IPS-20b (cell line): Measurements from ENCODE around the gene TBCD.
"Not testable (repeated sequence)": the region's sequence is repeated elsewhere in the genome, so short reads cannot be mapped to it uniquely, and the experiment has no call there.

Experiments
- H3K27ac ChIP-seq: one replicate; pipeline ENCODE4 v1.5.1; 2013; ENCODE audit warnings: low read length
- H3K27me3 ChIP-seq: 2 replicates; pipeline ENCODE4 v1.6.1; 2013; ENCODE audit warnings: mild to moderate bottlenecking, low read length, inconsistent platforms; ENCODE audit not compliant: insufficient read depth
- H3K36me3 ChIP-seq: 2 replicates; pipeline ENCODE4 v1.6.1; 2013; ENCODE audit warnings: low read depth, mild to moderate bottlenecking, inconsistent platforms, low read length, moderate library complexity; ENCODE audit not compliant: insufficient read depth
- H3K4me1 ChIP-seq: 2 replicates; pipeline ENCODE4 v1.6.1; 2013; ENCODE audit warnings: mild to moderate bottlenecking, control low read depth, inconsistent platforms, low read length, moderate library complexity; ENCODE audit not compliant: insufficient read depth
- H3K4me3 ChIP-seq: 2 replicates; pipeline ENCODE4 v1.5.1; 2013; ENCODE audit warnings: mild to moderate bottlenecking, low read length, inconsistent platforms
- H3K9ac ChIP-seq: 2 replicates; pipeline ENCODE4 v1.6.1; 2013; ENCODE audit warnings: low read depth, mild to moderate bottlenecking, inconsistent platforms, low read length, moderate library complexity
- H3K9me3 ChIP-seq: 2 replicates; pipeline ENCODE4 v1.6.1; 2013; ENCODE audit warnings: mild to moderate bottlenecking, low read depth, low read length, inconsistent platforms; ENCODE audit not compliant: insufficient read depth

TBCD gene

GRCh38 chr17:82955627-82956026 lies 203.8 kb downstream of the TBCD start:
- not testable (repeated sequence) for H3K4me3 ChIP-seq, H3K27me3 ChIP-seq, H3K4me1 ChIP-seq, H3K36me3 ChIP-seq, H3K27ac ChIP-seq, H3K9ac ChIP-seq
- H3K9me3 ChIP-seq = peaks cover 54% of the 10 kb centered on the region

DNA sequence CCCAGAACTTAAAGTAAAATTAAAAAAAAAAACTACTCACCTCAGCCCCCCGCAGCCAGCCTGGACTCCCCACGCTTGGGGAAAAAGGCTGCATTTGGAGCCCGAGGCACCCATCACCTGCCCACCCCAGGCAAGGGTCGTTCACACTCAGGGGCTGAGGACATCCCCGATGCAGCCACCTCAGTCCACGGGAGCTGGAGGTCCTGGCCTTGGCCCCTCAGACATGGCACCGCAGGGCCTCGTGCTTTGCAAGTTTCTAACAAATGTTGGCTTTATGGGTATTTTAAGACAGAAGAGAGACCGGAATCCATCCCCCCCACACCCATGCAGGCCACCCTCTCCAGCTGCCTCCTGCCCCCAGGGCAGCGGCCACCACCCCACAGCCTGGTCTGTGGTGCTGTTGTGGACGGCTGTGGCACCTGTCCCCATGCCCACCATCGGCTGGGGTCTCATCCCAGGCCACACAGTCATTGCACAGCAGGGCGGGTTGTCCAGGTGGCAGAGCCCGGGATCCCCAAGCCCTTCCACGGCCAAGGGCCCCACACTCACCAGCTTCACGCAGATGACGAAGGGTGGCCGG lies 204.4 kb downstream of the TBCD start:
- peaks cover 48% of the 10 kb centered on the region for H3K9me3 ChIP-seq
- H3K4me1 ChIP-seq = no peaks in the 10 kb centered on the region
- no peak overlapping the region for H3K27ac ChIP-seq
- H3K27me3 ChIP-seq = no peaks in the 10 kb centered on the region
- H3K9ac ChIP-seq = no peak overlapping the region
- H3K4me3 ChIP-seq = no peak overlapping the region
- no peaks in the 10 kb centered on the region for H3K36me3 ChIP-seq

- Histone ChIP-seq H3K4me1 (no peaks in the 10 kb centered on the region), H3K4me3 (no peak overlapping the region), H3K36me3 (no peaks in the 10 kb centered on the region), H3K27ac (no peak overlapping the region), H3K9ac (no peak overlapping the region), H3K27me3 (no peaks in the 10 kb centered on the region), H3K9me3 (peaks cover 41% of the 10 kb centered on the region)
These were observed 205.0 kb downstream of the TBCD start for GRCh38 chr17:82956726-82957468.

GRCh38 chr17:82957469-82957795 lies 205.6 kb downstream of the TBCD start:
- H3K27ac ChIP-seq = no peak overlapping the region
- no peaks in the 10 kb centered on the region for H3K27me3 ChIP-seq
- H3K9me3 ChIP-seq = peaks cover 36% of the 10 kb centered on the region
- no peaks in the 10 kb centered on the region for H3K36me3 ChIP-seq
- no peak overlapping the region for H3K9ac ChIP-seq
- H3K4me1 ChIP-seq = no peaks in the 10 kb centered on the region
- no peak overlapping the region for H3K4me3 ChIP-seq

DNA sequence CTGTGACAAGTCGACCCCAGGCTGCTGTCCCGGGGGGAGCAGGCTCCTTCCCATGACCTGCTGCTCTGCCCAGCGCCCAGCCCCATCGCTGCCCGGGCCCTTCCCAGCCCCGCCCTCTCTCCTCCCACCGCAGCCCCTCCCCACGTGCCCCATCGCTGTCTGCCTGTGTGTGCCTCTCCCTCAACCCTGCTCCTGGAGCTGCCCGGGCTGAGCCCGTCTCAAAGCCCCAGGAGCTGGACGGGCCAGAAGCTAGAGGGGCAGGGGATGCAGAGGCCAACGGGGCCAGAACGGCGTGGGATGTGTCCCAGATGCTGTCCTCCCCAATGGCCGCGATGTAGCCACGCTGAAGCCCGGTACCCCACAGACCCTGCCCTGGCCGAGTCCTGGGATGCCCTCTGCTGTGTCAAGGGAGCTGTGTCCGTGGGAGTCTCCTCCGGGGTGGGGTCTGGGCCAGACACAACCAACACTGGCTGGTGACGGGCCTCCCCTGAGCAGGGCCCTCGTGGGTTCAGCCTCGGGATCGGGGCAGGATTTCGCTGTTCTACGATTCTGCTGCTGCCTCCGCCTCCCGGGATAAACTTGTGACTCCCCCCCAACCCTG lies 206.2 kb downstream of the TBCD start:
- Histone ChIP-seq H3K27ac (no peak overlapping the region), H3K36me3 (no peaks in the 10 kb centered on the region), H3K4me3 (no peak overlapping the region), H3K4me1 (no peaks in the 10 kb centered on the region), H3K27me3 (no peaks in the 10 kb centered on the region), H3K9ac (no peak overlapping the region), H3K9me3 (peaks cover 29% of the 10 kb centered on the region)

DNA sequence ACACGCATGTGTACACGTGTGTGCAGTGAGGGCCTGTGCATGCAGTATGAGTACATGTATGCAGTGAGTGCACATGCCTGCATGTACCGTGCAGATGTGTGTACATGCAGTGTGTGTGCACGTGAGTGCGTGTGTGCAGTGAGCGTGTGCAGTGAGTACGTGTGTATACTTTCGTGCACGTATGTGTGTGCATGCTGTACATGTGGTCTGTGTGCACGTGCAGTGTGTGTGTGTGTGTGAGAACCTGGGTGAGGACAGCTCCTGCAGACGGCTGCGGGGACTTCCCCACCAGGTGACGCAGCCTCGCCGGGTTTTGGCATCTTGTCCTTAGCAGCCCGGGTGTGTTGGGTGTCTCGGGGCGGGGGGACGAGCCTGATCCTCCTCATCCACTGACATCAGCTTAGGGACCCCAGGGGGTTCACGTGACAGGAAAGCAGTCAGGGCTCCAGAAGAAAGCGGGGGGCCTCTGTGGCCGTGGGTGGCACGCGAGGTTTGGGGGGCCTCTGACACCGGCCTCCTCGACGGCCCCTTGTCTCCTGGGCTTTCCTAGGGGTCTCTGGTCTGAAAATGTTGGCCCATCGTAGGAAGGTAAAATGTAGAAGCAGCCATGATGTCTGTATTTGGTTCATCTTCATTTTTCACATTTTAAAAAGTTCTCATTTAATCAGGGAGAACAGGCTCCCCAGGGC lies 207.5 kb downstream of the TBCD start:
- Histone ChIP-seq H3K4me1 (no peaks in the 10 kb centered on the region), H3K4me3 (no peak overlapping the region), H3K27me3 (no peaks in the 10 kb centered on the region), H3K36me3 (no peaks in the 10 kb centered on the region), H3K9ac (no peak overlapping the region), H3K27ac (no peak overlapping the region), H3K9me3 (peaks cover 18% of the 10 kb centered on the region)

GRCh38 chr17:82959990-82960418 lies 208.1 kb downstream of the TBCD start:
- no peaks in the 10 kb centered on the region for H3K4me1 ChIP-seq
- H3K27ac ChIP-seq = no peak overlapping the region
- peaks cover 14% of the 10 kb centered on the region for H3K9me3 ChIP-seq
- no peaks in the 10 kb centered on the region for H3K36me3 ChIP-seq
- no peak overlapping the region for H3K9ac ChIP-seq
- H3K4me3 ChIP-seq = no peak overlapping the region
- no peaks in the 10 kb centered on the region for H3K27me3 ChIP-seq

DNA sequence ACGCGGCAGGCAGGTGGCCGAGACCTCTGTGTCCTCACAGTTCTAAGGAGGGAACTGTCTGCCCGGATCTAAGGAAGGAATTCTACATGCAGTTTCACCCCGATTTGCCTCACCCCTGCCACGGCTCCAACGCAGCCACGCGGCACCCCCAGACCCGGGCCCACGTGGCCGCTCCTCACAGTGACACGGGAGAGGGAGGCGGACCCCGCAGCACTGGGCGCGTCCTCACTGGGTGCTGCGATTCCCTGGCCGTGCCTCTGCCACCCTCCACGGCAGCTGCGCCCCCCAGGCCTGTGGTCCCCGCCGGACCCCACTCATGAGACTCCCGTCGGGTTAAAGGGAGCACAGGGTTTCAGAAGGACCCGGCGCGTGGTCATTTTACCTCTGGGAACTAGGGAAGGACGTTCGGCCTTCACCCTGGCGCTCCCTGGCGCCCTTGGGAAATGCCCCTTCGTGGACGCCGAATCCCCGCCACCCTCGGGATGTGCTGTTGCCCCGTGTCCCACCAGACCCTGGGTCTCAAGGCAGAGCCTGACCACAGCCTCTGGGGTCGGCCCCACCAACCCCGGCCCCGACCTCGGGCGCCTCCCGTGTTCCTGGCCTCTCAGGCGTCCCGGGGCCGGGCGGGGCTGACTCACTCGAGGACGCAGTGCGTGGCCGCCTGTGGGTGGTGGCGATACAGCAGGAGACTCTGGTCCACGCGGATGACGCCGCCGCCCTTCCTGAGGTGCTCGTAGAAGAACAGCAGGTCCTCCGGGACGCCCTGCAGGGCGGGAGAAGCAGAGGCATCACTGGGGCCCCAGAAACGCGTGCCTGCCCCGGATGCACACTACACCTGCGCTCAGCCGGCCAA lies 208.8 kb downstream of the TBCD start:
- Histone ChIP-seq H3K9me3 (peaks cover 8% of the 10 kb centered on the region), H3K27me3 (no peaks in the 10 kb centered on the region), H3K9ac (no peak overlapping the region), H3K4me1 (no peaks in the 10 kb centered on the region), H3K27ac (no peak overlapping the region), H3K36me3 (no peaks in the 10 kb centered on the region), H3K4me3 (no peak overlapping the region)

DNA sequence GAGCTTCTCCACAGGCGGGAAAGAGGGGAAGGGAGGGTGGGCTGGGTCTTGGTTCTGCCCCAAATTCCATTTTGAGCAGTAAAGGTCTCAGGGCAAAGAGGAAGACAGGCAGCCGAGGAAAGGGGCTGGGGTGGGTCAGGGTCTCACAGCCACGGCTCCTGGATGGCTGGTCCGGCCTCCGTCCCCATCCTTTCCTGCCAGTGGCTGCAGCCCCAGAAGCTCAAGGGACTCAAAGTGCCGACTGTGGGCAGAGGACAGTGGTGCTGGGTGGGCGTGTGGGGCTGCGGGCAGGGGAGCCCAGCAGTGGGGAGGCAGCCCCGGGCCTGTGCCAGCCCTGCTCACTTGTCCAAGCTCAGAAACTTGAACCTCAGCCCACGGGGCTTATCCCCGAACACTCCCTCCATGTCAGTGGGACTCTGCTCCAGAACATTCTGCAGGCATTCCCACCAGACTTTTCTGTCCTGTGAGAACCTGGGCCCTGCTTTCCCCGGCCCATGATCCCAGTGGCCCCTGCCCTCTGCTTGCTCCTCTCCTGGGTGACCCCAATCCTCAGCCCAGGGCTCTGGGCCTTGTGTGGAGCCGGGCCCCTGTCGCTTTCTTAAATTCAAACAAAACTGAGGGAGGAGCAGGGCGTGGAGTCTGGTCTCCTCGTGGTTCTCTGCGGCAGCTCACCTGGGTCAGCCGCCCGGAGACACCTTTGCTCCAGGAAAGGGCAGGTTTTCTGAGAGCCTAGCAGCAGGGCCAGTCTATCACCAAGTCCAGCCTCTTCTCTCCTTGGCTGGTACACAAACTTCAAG lies 209.7 kb downstream of the TBCD start:
- no peak overlapping the region for H3K9ac ChIP-seq
- H3K9me3 ChIP-seq = no peaks in the 10 kb centered on the region; the same call in 1 of the 2 replicates
- no peaks in the 10 kb centered on the region for H3K4me1 ChIP-seq
- H3K36me3 ChIP-seq = no peaks in the 10 kb centered on the region
- H3K27ac ChIP-seq = no peak overlapping the region
- H3K27me3 ChIP-seq = no peaks in the 10 kb centered on the region
- no peak overlapping the region for H3K4me3 ChIP-seq

GRCh38 chr17:82962163-82962720 lies 210.4 kb downstream of the TBCD start:
- Histone ChIP-seq H3K4me3 (no peak overlapping the region; the same call in 1 of the 2 replicates), H3K27ac (no peak overlapping the region), H3K36me3 (no peaks in the 10 kb centered on the region), H3K9ac (no peak overlapping the region), H3K4me1 (no peaks in the 10 kb centered on the region), H3K9me3 (no peaks in the 10 kb centered on the region), H3K27me3 (no peaks in the 10 kb centered on the region)
